Gastrocnemius medialis (tissue), 4 donors: ENCODE measurements around the gene NDUFS8.
"Not testable (repeated sequence)": the region's sequence is repeated elsewhere in the genome, so short reads cannot be mapped to it uniquely, and the experiment has no call there.

Experiments used
- POLR2A ChIP-seq, 2 donors: fragments of 450-650 bp; IDR thresholded peaks; one replicate each; pipeline ENCODE4 v1.6.1; 2017; ENCODE audit warnings: antibody characterized with exemption in 2 of 2, mild to moderate bottlenecking in 2 of 2, moderate library complexity in 2 of 2
- TF ChIP-seq, protein P1 (sequence below), 5 experiments: fragments of 450-650 bp in 3 of 5; fragments of 200-600 bp in 2 of 5; sonication (generic) in 2 of 5; IDR thresholded peaks in 4 of 5; conservative IDR thresholded peaks in 1 of 5; 1 replicate in 4 of 5; 2 replicates in 1 of 5; pipeline ENCODE4 v1.5.1; 2016 to 2019; ENCODE audit warnings: antibody characterized with exemption in 5 of 5, mild to moderate bottlenecking in 3 of 5, moderate library complexity in 3 of 5

DNA sequence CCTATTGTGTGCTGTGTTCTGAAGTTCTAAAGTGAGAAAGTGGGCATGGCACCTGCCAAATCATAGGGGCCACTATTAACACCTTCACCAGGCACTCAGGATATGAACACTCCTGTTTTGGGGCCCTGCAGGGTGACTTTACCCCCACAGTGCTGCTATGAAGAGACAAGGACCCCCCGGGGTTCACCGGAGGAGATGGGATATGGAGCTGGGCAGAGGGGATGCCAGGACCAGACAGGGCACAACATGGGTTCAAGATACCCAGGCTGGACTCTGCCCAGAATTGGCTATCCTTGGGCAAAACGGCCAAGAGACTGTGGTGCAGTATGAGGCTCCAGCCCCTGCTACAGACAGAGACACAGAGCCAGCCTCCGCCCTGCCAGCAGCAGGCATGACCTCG lies 36.1 kb upstream of the NDUFS8 start:
- TF ChIP-seq, protein P1, sequence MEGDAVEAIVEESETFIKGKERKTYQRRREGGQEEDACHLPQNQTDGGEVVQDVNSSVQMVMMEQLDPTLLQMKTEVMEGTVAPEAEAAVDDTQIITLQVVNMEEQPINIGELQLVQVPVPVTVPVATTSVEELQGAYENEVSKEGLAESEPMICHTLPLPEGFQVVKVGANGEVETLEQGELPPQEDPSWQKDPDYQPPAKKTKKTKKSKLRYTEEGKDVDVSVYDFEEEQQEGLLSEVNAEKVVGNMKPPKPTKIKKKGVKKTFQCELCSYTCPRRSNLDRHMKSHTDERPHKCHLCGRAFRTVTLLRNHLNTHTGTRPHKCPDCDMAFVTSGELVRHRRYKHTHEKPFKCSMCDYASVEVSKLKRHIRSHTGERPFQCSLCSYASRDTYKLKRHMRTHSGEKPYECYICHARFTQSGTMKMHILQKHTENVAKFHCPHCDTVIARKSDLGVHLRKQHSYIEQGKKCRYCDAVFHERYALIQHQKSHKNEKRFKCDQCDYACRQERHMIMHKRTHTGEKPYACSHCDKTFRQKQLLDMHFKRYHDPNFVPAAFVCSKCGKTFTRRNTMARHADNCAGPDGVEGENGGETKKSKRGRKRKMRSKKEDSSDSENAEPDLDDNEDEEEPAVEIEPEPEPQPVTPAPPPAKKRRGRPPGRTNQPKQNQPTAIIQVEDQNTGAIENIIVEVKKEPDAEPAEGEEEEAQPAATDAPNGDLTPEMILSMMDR (IDR thresholded peaks at IDR 0.05 in 4 of 5, conservative IDR thresholded peaks at IDR 0.05 in 1 of 5), result not testable (repeated sequence)
- not testable (repeated sequence) for TF ChIP-seq POLR2A (IDR thresholded peaks at IDR 0.05)
